ENCODE measurements around the gene ENOX1.

Gene ENOX1

DNA sequence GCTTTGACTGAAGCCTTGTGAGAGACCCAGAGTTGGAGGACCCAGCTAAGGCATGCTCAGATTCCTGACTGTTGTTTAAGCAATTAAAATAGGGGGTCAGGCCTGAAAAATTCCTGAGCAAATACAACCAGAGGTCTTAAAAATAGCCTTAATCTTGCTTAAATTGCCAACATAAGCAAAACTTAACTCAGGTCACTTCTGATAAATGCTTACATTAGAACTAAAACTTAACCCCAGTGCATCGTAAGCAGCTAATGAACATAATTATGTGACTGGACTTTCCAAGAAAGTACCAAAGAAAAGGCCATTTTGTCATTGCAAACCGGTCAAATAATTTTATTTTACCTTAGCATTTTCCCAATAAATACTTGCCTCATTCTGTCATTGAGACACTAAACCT lies 294.5 kb downstream of the ENOX1 start:
- Histone ChIP-seq H3K79me2 (ENCODE audit: low read length) (no peaks in the 10 kb centered on the region), H3K36me3 (replicated peaks; ENCODE audit: low read depth, low read length) (no peaks in the 10 kb centered on the region), H3K9ac (ENCODE audit: low read length) (no peak overlapping the region), H4K20me1 (ENCODE audit: insufficient read depth, low read length) (no peaks in the 10 kb centered on the region), H3K4me1 (ENCODE audit: low read length) (no peaks in the 10 kb centered on the region), H3K27me3 (ENCODE audit: low read depth, low read length) (no peaks in the 10 kb centered on the region), H3K4me2 (ENCODE audit: low read length) (no peak overlapping the region), H3K27ac (ENCODE audit: low read length) (no peak overlapping the region), H3K4me3 (ENCODE audit: low read length) (no peak overlapping the region), H3K9me3 (ENCODE audit: insufficient read depth, low read length) (no peaks in the 10 kb centered on the region), H2AFZ (ENCODE audit: low read depth, low read length) (no peak overlapping the region)
- TF ChIP-seq EZH2phosphoT487 (IDR thresholded peaks at IDR 0.05; ENCODE audit: low read depth), result no peak
- TF ChIP-seq, protein P1, sequence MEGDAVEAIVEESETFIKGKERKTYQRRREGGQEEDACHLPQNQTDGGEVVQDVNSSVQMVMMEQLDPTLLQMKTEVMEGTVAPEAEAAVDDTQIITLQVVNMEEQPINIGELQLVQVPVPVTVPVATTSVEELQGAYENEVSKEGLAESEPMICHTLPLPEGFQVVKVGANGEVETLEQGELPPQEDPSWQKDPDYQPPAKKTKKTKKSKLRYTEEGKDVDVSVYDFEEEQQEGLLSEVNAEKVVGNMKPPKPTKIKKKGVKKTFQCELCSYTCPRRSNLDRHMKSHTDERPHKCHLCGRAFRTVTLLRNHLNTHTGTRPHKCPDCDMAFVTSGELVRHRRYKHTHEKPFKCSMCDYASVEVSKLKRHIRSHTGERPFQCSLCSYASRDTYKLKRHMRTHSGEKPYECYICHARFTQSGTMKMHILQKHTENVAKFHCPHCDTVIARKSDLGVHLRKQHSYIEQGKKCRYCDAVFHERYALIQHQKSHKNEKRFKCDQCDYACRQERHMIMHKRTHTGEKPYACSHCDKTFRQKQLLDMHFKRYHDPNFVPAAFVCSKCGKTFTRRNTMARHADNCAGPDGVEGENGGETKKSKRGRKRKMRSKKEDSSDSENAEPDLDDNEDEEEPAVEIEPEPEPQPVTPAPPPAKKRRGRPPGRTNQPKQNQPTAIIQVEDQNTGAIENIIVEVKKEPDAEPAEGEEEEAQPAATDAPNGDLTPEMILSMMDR (IDR thresholded peaks at IDR 0.05; ENCODE audit: low read depth, low read length), result no peak

DNA sequence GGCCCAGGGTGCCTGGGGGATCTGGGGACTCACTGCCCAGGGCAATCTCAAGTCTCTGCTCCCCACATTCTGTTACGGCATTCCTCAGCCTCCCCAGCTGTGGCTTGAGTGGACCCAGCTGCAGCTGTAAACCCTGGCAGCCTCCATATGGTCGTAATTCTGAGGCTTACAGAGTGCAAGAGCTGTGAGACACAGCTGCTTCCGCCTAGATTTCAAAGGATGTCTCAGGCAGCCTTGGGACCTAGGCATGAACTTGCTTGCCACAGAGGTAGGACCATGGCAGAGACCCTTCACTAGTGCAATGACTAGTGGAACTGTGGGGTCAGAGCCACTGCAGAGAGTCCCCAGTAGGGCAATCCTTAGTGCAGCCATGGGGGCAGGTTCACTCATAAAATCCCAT lies 297.5 kb downstream of the ENOX1 start:
- Histone ChIP-seq H4K20me1 (ENCODE audit: insufficient read depth, low read length) (no peaks in the 10 kb centered on the region), H3K9ac (ENCODE audit: low read length) (no peak overlapping the region), H3K27ac (ENCODE audit: low read length) (no peak overlapping the region), H3K27me3 (ENCODE audit: low read depth, low read length) (no peaks in the 10 kb centered on the region), H3K4me3 (ENCODE audit: low read length) (no peak overlapping the region), H2AFZ (ENCODE audit: low read depth, low read length) (no peak overlapping the region), H3K79me2 (ENCODE audit: low read length) (no peaks in the 10 kb centered on the region), H3K4me1 (ENCODE audit: low read length) (no peaks in the 10 kb centered on the region), H3K36me3 (replicated peaks; ENCODE audit: low read depth, low read length) (no peaks in the 10 kb centered on the region), H3K4me2 (ENCODE audit: low read length) (no peak overlapping the region), H3K9me3 (ENCODE audit: insufficient read depth, low read length) (no peaks in the 10 kb centered on the region)
- no peak for TF ChIP-seq EZH2phosphoT487 (IDR thresholded peaks at IDR 0.05; ENCODE audit: low read depth)
- TF ChIP-seq, protein P1 (IDR thresholded peaks at IDR 0.05; ENCODE audit: low read depth, low read length), result no peak

DNA sequence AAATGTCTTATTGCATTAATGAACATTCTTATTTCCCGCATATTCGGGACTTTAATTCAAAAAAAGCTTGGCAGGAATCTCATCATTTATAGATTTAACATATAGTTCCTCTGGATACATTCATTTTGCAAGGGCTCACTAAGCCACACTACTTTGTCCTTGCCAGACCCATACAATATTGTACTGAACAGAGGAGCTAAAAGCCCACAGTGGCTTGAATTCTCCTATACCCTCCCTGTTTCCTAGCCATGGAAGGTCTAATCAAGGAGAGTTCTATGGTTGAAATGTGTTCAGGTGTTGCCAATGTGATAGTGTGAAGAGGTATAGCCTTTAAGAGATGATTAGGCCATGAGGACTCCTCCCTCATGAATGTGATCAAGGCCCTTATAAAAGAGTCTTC lies 298.9 kb downstream of the ENOX1 start:
- H3K9ac ChIP-seq (ENCODE audit: low read length), result no peak overlapping the region
- TF ChIP-seq, protein P1 (IDR thresholded peaks at IDR 0.05; ENCODE audit: low read depth, low read length), result no peak
- TF ChIP-seq EZH2phosphoT487 (IDR thresholded peaks at IDR 0.05; ENCODE audit: low read depth), result no peak
- H2AFZ ChIP-seq (ENCODE audit: low read depth, low read length), result no peak overlapping the region
- no peaks in the 10 kb centered on the region for H3K79me2 ChIP-seq (ENCODE audit: low read length)
- no peaks in the 10 kb centered on the region for H3K36me3 ChIP-seq (replicated peaks; ENCODE audit: low read depth, low read length)
- no peak overlapping the region for H3K4me2 ChIP-seq (ENCODE audit: low read length)
- no peaks in the 10 kb centered on the region for H3K27me3 ChIP-seq (ENCODE audit: low read depth, low read length)
- H3K9me3 ChIP-seq (ENCODE audit: insufficient read depth, low read length), result no peaks in the 10 kb centered on the region
- H3K4me1 ChIP-seq (ENCODE audit: low read length), result no peaks in the 10 kb centered on the region
- H3K27ac ChIP-seq (ENCODE audit: low read length), result no peak overlapping the region
- no peaks in the 10 kb centered on the region for H4K20me1 ChIP-seq (ENCODE audit: insufficient read depth, low read length)
- H3K4me3 ChIP-seq (ENCODE audit: low read length), result no peak overlapping the region

DNA sequence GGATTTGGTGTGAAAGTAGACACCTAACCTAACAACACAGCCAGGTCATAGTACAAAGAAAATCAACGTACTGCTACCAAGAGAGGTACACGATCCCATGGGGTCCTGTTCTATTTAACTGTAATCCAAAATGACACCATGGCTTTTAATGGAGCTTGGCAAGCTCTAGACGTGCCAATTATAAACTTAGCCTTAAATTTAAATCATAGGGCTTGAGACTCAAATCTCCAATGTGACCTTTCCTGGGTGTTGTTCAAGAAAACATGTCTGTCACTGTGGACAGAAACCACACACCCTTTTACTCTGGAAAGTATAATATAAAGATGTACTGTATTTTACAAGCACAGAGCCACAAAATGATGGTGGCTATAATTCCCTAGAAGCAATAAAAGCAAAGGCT lies 299.3 kb downstream of the ENOX1 start:
- Histone ChIP-seq H3K9me3 (ENCODE audit: insufficient read depth, low read length) (no peaks in the 10 kb centered on the region), H3K36me3 (replicated peaks; ENCODE audit: low read depth, low read length) (no peaks in the 10 kb centered on the region), H4K20me1 (ENCODE audit: insufficient read depth, low read length) (no peaks in the 10 kb centered on the region), H3K27ac (ENCODE audit: low read length) (no peak overlapping the region), H3K4me3 (ENCODE audit: low read length) (no peak overlapping the region), H3K9ac (ENCODE audit: low read length) (no peak overlapping the region), H3K79me2 (ENCODE audit: low read length) (no peaks in the 10 kb centered on the region), H3K27me3 (ENCODE audit: low read depth, low read length) (no peaks in the 10 kb centered on the region), H3K4me1 (ENCODE audit: low read length) (no peaks in the 10 kb centered on the region), H3K4me2 (ENCODE audit: low read length) (no peak overlapping the region), H2AFZ (ENCODE audit: low read depth, low read length) (no peak overlapping the region)
- TF ChIP-seq, protein P1 (IDR thresholded peaks at IDR 0.05; ENCODE audit: low read depth, low read length), result no peak
- no peak for TF ChIP-seq EZH2phosphoT487 (IDR thresholded peaks at IDR 0.05; ENCODE audit: low read depth)
